ENCODE measurements around the gene MECP2.
"Not testable (repeated sequence)": the region's sequence is repeated elsewhere in the genome, so short reads cannot be mapped to it uniquely, and the experiment has no call there.

Gene MECP2

GRCh38 chrX:154017766-154018517 lies 79.6 kb downstream of the MECP2 start:
- no peak for DNase-seq (ENCODE audit: low read depth in 2 of 2)

- DNase-seq (ENCODE audit: low read depth in 2 of 2): no peak
Observed at GRCh38 chrX:154016366-154017076, 81.0 kb downstream of the MECP2 start.

- DNase-seq (ENCODE audit: low read depth in 2 of 2): no peak
Observed at GRCh38 chrX:154015581-154016264, 81.8 kb downstream of the MECP2 start.

GRCh38 chrX:154014429-154015380 lies 82.8 kb downstream of the MECP2 start:
- DNase-seq (ENCODE audit: low read depth in 2 of 2): no peak

- no peak for DNase-seq (ENCODE audit: low read depth in 2 of 2)
Observed at GRCh38 chrX:154013614-154014360, 83.7 kb downstream of the MECP2 start.

- DNase-seq (ENCODE audit: low read depth in 2 of 2): no peak
Observed at GRCh38 chrX:154013001-154013421, 84.5 kb downstream of the MECP2 start.

- no peak for DNase-seq (ENCODE audit: low read depth in 2 of 2)
Observed at GRCh38 chrX:154012336-154012991, 85.1 kb downstream of the MECP2 start.

- no peak for DNase-seq (ENCODE audit: low read depth in 2 of 2)
Observed at GRCh38 chrX:154011376-154012335, 85.9 kb downstream of the MECP2 start.

- no peak for DNase-seq (ENCODE audit: low read depth in 2 of 2)
Observed at GRCh38 chrX:154010330-154011087, 87.0 kb downstream of the MECP2 start.

- DNase-seq (ENCODE audit: low read depth in 2 of 2): no peak
Observed at GRCh38 chrX:154008521-154008920, 89.0 kb downstream of the MECP2 start.

GRCh38 chrX:154006947-154007346 lies 90.6 kb downstream of the MECP2 start:
- DNase-seq (ENCODE audit: low read depth in 2 of 2): no peak

GRCh38 chrX:154004315-154004714 lies 93.2 kb downstream of the MECP2 start:
- no peak for DNase-seq (ENCODE audit: low read depth in 2 of 2)

GRCh38 chrX:154002215-154002719 lies 95.2 kb downstream of the MECP2 start:
- DNase-seq (ENCODE audit: low read depth in 2 of 2): no peak

- no peak for DNase-seq (ENCODE audit: low read depth in 2 of 2)
Observed at GRCh38 chrX:154000051-154000450, 97.5 kb downstream of the MECP2 start.

- DNase-seq (ENCODE audit: low read depth in 2 of 2): no peak
Observed at GRCh38 chrX:153999359-154000037, 98.0 kb downstream of the MECP2 start.

- DNase-seq (ENCODE audit: low read depth in 2 of 2): no peak
Observed at GRCh38 chrX:153995504-153995903, 102.0 kb downstream of the MECP2 start.

GRCh38 chrX:153994398-153994797 lies 103.1 kb downstream of the MECP2 start:
- not testable (repeated sequence) for DNase-seq (ENCODE audit: low read depth in 2 of 2)

GRCh38 chrX:153993978-153994377 lies 103.5 kb downstream of the MECP2 start:
- no peak for DNase-seq (ENCODE audit: low read depth in 2 of 2)

Data from stimulated activated CD8-positive, alpha-beta memory T cell treated with anti-CD3 and anti-CD28 coated beads, Interleukin-7, amount 100 ng/mL, for 1 hour (primary cell).